Amniotic epithelial cell (primary cell): ENCODE measurements around the gene MSI2.
"Not testable (repeated sequence)": the region's sequence is repeated elsewhere in the genome, so short reads cannot be mapped to it uniquely, and the experiment has no call there.

Source experiments
- DNase-seq: peaks from one replicate; pipeline ENCODE4 v3.0.0-alpha.2; 2010; ENCODE audit warnings: low read depth

Gene MSI2

GRCh38 chr17:57484826-57485565 is 228.7 kb downstream of the MSI2 start:
- DNase-seq, result no peak

GRCh38 chr17:57485566-57485865 is 229.2 kb downstream of the MSI2 start:
- DNase-seq, result peak; percentile 62

GRCh38 chr17:57485916-57486881 is 229.9 kb downstream of the MSI2 start:
- DNase-seq, result no peak

DNA sequence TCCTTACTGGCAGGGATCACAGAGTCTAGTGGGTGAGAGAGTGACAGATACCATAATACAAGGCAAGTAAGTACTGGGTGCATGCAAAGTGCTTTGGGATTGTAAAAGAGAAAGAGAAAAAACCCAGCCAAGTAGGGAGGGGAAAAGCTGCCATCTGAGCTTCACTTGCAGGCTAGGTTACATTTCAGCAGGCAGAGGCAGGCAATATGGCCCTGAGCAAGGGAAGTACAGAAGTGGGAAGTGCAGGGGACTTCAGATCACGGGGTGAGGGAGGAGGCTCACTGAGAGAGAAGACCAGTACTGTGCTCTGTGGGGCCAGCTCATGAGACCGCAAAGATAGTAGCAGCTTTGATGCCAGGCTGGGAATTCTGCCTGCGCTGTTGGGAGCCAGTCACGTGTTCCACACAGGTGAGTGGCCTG is 230.6 kb downstream of the MSI2 start:
- no peak for DNase-seq

DNA sequence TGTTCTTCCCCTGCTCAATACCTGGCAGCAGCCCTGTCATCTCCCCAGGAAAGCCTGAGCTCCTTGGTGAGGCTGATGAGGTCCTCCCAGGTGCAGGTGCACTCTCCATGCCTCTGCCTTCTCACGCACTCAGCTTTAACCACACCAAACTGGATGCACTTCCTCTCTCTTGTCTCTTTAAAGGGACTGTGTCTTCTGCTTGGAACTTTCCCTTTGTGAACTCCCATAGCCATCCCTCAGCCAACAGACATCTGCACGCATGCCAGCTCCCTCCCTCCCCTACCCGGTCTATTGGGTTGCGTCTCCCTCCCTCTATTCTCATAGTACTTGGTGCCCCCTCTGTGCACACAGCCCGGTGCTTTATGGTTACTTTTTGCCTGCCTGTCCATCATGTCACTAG is 231.2 kb downstream of the MSI2 start:
- no peak for DNase-seq

DNA sequence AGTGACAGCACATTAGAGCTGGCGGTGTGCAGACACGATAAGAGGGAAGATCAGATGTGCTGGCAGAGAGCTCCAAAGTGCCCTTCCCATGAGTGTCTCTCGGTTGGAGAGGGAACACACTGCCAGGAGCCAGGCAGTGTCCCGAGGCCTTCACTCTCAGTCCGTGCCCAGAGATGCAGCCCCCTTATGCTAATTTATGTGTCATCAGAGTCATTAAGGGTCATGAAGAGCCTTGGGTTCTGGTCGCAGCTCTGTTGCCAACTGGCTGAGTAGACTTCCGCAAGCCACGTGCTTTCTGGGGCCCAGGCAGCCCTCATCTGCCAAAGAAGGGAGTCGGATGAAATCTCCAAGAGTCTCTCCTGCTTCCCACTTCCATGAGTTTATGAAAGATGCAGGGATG is 232.5 kb downstream of the MSI2 start:
- DNase-seq, result no peak

- peak; percentile 40 for DNase-seq
These were observed 233.0 kb downstream of the MSI2 start for GRCh38 chr17:57489321-57489720.

GRCh38 chr17:57490111-57490845 is 234.0 kb downstream of the MSI2 start:
- no peak for DNase-seq

- no peak for DNase-seq
These were observed 234.6 kb downstream of the MSI2 start for GRCh38 chr17:57490890-57491289.

DNA sequence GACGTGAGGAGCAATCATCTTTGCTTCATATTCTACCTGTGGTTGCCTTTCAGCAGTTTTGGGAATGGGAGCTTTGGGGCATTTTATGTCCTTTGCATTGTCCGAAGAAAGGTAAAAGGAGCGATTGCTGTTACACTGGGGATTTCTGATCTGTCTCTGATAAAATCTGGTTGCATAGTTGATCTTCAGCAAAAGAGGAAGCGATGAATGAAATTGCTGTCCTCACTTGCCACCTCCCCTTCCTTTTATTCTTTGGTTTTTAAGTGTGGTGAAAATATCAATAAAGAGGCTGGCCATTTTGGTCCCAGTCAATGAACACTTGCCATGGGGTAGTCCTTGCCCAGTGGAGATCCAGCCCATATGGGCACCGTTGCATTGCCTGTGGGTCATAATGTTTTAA is 236.8 kb downstream of the MSI2 start:
- no peak for DNase-seq

- DNase-seq, result no peak
These were observed 237.3 kb downstream of the MSI2 start for GRCh38 chr17:57493625-57494024.

DNA sequence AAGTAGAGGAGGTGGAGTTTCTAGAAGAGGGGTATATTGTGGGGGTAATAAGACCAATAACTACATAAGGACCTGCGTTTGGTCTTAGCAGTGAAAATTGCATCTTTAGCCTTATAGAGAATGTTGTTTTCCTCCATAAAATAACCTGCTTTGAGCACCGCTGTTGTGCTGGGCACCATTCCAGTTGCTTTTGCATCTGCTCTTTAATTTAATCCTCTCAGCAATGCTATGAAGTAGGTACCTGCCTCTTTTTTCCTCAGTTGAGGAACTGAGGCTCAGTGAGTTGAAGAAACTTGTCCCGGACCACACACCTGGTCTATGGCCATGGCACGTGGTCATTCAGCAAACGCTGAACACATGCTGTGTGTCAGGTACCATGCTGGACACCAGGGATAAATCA is 238.1 kb downstream of the MSI2 start:
- no peak for DNase-seq

GRCh38 chr17:57495771-57496170 is 239.4 kb downstream of the MSI2 start:
- DNase-seq, result no peak

DNA sequence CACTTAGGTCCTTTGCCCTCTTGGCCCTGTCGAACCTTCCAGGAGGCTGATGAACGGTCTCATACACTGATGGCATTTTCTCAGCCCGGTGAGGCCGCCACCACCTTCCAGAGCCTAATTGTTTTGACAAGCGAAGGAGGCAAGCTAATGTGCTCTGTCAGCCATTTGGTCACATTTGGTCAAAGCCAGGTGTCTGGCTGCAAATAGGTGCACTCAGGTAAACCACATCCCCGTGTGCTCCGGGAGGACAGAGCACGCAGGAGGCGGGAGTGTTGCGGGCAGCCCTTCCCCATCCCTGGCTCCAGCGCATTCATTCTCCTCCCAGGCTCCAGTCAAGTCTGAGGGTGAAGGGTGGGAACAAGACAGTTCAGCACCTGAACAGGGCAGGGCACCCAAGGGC is 240.1 kb downstream of the MSI2 start:
- no peak for DNase-seq

DNA sequence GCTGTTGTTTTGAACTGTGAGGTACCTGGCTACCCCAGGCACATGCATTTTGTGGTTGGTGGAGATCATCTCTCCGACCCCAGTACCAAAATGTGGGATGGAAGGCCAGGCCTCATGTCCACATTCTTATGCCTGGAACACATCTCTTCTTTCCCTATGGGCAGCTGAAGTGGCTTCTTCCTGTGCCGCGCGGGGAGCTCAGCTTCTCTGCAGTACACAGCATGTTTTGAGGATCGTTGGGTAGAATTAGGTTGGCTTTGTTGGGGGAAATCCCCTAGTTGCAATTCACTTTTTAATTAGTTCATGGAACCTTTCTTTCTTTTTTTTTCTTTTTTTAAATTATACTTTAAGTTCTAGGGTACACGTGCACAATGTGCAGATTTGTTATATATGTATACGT is 242.1 kb downstream of the MSI2 start:
- DNase-seq, result no peak

DNA sequence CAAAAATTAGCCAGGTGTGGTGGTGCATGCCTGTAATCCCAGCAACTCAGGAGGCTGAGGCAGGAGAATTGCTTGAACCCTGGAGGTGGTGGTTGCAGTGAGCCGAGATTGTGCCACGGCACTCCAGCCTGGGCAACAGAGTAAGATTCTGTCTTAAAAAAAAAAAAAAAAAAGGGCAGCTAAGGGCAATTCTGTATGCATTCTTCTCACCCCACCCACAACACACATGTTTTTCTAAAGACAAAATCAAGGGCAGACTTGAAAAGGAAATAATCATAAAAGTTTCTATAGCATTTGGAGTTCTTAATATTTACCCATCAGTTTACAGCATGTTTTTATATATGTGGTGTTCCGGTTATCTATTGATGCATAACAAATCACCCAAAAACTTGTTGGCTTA is 242.9 kb downstream of the MSI2 start:
- DNase-seq, result not testable (repeated sequence)

DNA sequence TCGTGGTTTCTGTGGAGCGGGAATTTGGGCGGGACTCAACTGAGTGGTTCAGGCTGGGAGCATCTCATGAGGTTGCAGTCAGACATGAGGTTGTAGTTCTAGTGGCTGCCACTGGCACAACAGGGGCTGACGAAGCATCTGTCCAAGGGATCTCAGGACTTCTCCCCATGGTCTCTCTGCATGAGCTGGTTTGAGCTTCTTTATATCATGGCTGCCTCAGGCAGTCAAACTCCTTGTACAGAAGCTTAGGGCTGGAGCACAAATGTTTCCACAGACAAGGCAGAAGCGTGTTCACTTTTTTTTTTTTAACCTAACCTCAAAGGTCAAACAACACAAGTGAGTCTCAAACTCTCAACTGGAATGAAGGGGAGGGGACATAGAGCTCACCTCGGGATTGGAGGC is 243.3 kb downstream of the MSI2 start:
- no peak for DNase-seq

DNA sequence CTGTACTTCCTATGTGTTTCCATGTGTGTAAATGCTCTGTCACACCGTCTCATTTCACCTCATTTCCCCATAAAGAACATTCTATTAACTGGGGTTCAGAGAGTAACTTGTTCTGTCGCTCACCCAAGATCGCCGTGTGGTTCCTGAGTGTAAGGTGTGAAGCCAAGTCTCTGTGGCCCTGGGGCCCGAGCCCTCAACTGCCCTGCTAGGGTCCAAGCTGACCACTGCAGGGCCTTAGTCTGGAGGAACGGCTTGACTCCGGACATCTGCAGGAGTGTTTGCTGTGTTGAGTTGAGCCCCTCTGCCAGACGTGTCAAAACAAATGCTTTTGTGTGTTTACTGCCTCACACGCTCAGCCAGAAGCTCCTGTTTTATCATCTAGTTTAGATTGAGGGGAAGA is 244.7 kb downstream of the MSI2 start:
- DNase-seq, result no peak

DNA sequence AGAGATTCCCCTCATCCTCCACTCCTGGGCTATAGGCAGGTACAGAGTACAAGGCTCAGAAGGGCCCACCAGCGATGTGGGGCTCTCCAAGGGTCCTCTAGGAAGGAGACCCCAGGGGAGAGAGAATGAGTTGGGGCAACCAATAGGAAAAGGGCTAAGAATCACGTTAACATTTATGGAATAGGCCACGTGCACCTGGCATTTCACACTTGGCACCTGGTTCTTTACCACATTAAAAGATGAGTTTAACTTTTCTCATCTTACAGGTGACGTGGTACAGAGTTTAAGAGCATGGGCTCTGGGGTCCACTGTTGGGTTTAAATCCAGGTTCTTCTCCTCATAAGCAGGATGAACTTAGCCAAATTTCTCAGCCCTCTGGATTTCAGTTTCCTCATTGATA is 245.7 kb downstream of the MSI2 start:
- no peak for DNase-seq

DNA sequence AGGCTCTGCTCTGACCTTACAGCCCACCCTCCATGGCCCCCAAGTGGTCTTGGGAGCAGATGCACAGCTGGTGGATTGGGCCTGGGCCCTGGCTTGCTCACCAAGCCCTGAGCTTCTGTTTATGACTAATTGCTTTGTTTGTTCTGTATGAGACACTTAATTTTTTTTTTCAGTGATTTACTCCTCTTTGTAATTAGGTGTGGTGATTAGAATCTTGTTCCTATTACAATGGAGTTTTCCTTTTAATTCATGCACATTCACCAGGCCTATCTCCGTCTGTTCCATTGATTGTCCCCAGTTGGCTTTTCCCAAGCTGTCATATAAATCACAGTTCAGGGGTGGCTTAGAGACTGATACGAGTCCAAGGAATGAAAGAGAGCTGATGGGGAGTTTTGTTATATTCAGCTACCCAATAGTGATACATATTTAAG is 246.5 kb downstream of the MSI2 start:
- no peak for DNase-seq

DNA sequence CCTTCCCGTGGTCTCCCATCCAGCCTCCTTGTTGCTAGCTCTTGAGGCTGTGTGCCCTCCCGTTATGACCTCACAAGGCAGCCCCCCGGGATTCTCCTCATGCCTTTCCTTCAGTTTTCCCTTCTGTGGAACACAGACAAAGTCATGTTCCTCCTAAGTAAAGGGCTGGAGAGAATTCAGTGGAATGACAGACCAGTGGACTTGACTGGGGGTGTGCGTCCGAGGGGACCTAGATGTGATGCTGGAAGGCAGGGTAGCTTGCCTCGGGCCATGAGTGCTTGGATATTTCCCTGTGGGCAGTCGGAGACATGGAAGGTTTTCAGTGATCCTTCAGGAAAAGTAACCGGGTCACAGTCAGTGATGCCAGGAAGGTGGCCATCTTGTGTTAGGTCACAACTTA is 247.9 kb downstream of the MSI2 start:
- DNase-seq, result no peak

- DNase-seq, result no peak
These were observed 249.8 kb downstream of the MSI2 start for GRCh38 chr17:57505841-57506773.
